AG04450 (cell line): ENCODE measurements around the gene PALLD. TPM values are rescaled to one million over a fixed set of nuclear protein-coding genes. Genes with fewer than 3 reads are reported as not detected.
A peak's percentile ranks its signal among the peaks of the same experiment; 100 is the strongest.

ENCODE experiments used
- CTCF ChIA-PET: fragments of 300-600, 350-600 bp; formaldehyde crosslinking; extraction: SDS; loops from one replicate; lab custom pipeline; 2022; ENCODE audit warnings: antibody characterized with exemption, inconsistent platforms; lab: Charles Lee
- POLR2A ChIA-PET: fragments of 350-600 bp; formaldehyde crosslinking; extraction: SDS; loops from one replicate; lab custom pipeline; 2021; ENCODE audit warnings: antibody characterized with exemption, inconsistent platforms; lab: Yijun Ruan, JAX
- DNase-seq: peaks from one replicate; pipeline ENCODE4 v3.0.0-alpha.2; 2011; ENCODE audit warnings: low read depth, low spot score
- H3K27ac ChIP-seq: one replicate; pipeline ENCODE4 v1.5.1; 2012; ENCODE audit warnings: low read depth, low read length, control low read depth
- H3K27me3 ChIP-seq: one replicate; pipeline ENCODE4 v1.6.0; 2012; ENCODE audit warnings: low read length; ENCODE audit not compliant: control insufficient read depth, insufficient read depth
- H3K4me3 ChIP-seq: 2 replicates; pipeline ENCODE4 v1.5.1; 2011; ENCODE audit warnings: mild to moderate bottlenecking, low read depth, low read length, control low read depth
- H3K9me3 ChIP-seq: 2 replicates; pipeline ENCODE4 v1.5.1; 2012; ENCODE audit warnings: low read length; ENCODE audit not compliant: control insufficient read depth, insufficient read depth
- CTCF ChIP-seq: IDR thresholded peaks from 2 replicates; pipeline ENCODE4 v1.5.1; 2011; ENCODE audit warnings: low read depth, low read length, control low read depth, inconsistent platforms
- polyA plus RNA-seq: library from polyadenylated mRNA; depleted of rRNA; stranded (reverse); fragments of >200 nt; gene quantifications from 2 replicates; pipeline ENCODE4 v1.2.3, GENCODE V29; 2011

Gene PALLD
- polyA plus RNA-seq, 1 experiment: 159 TPM

GRCh38 chr4:168744021-168744420, 247.2 kb downstream of the PALLD start:
- no peak overlapping the region for H3K4me3 ChIP-seq
- no peak for DNase-seq
- ChIA-PET CTCF (interaction anchor here (0.6 to 1.8 kb wide), 2 partner anchors 159 to 227 kb away, joined by 4 to 6 read pairs; no protein-coding TSS in a partner anchor), POLR2A (interaction anchor here (0.7 to 1.5 kb wide), 5 partner anchors 10 to 88 kb away, joined by 3 to 11 read pairs (median 5); no protein-coding TSS in a partner anchor)
- H3K9me3 ChIP-seq: 0 out of 2 replicates have a peak, but pooled peaks cover 4% of the 10 kb centered on the region
- H3K27me3 ChIP-seq: no peaks in the 10 kb centered on the region
- H3K27ac ChIP-seq: peak overlapping the region; percentile 42
- no peak for TF ChIP-seq CTCF

GRCh38 chr4:168748807-168749206, 252.0 kb downstream of the PALLD start:
- Histone ChIP-seq H3K27ac (no peak overlapping the region), H3K4me3 (no peak overlapping the region), H3K9me3 (0 out of 2 replicates have a peak, but pooled peaks cover 4% of the 10 kb centered on the region), H3K27me3 (no peaks in the 10 kb centered on the region)
- POLR2A ChIA-PET: no interaction called here
- TF ChIP-seq CTCF: no peak
- CTCF ChIA-PET: no interaction called here
- DNase-seq: no peak

- no peak overlapping the region for H3K27ac ChIP-seq
These were observed 254.7 kb downstream of the PALLD start for GRCh38 chr4:168751263-168752225.

GRCh38 chr4:168755598-168756477, 259.0 kb downstream of the PALLD start:
- no peaks in the 10 kb centered on the region for H3K27me3 ChIP-seq
- H3K4me3 ChIP-seq: no peak overlapping the region
- no peak for TF ChIP-seq CTCF
- POLR2A ChIA-PET: interaction anchor here (1.5 kb wide), 1 partner anchor 76 kb away, joined by 6 read pairs; no protein-coding TSS in a partner anchor
- no peak overlapping the region for H3K27ac ChIP-seq
- DNase-seq: no peak
- CTCF ChIA-PET: interaction anchor here (2.0 kb wide), 1 partner anchor 45 kb away, joined by 8 read pairs; no protein-coding TSS in a partner anchor
- H3K9me3 ChIP-seq: no peaks in the 10 kb centered on the region

More at GRCh38 chr4:168751263-168752225, 254.7 kb downstream of the PALLD start:
- ChIA-PET CTCF (no interaction called here), POLR2A (no interaction called here)
- Histone ChIP-seq H3K27me3 (no peaks in the 10 kb centered on the region), H3K9me3 (0 out of 2 replicates have a peak, but pooled peaks cover 4% of the 10 kb centered on the region), H3K4me3 (no peak overlapping the region)
- TF ChIP-seq CTCF: no peak
- peak; percentile 51 for DNase-seq
